Testis (tissue), 3 donors: Measurements from ENCODE around the gene BHLHE40. TPM values are rescaled to one million over a fixed set of nuclear protein-coding genes. Genes with fewer than 3 reads are reported as not detected.

Experiments
- DNase-seq: peaks from one replicate; pipeline ENCODE4 v3.0.0-alpha.2; 2019
- H3K27ac ChIP-seq, 2 donors: fragments of 200-600 bp; sonication (generic); one replicate each; pipeline ENCODE4 v1.5.1; 2019
- H3K27me3 ChIP-seq: fragments of 200-600 bp; sonication (generic); one replicate; pipeline ENCODE4 v1.5.1; 2019
- H3K36me3 ChIP-seq: fragments of 200-600 bp; sonication (generic); one replicate; pipeline ENCODE4 v1.5.1; 2017; ENCODE audit warnings: low read depth; ENCODE audit errors: missing control alignments
- H3K4me1 ChIP-seq: fragments of 200-600 bp; sonication (generic); one replicate; pipeline ENCODE4 v1.5.1; 2019
- H3K4me3 ChIP-seq, 2 donors: fragments of 200-600 bp; sonication (generic); one replicate each; pipeline ENCODE4 v1.5.1; 2017 to 2019
- H3K9me3 ChIP-seq: fragments of 200-600 bp; sonication (generic); one replicate; pipeline ENCODE4 v1.5.1; 2017
- POLR2A ChIP-seq: fragments of 450-650 bp; IDR thresholded peaks from one replicate; pipeline ENCODE4 v1.6.1; 2017; ENCODE audit warnings: antibody characterized with exemption, mild to moderate bottlenecking, moderate library complexity
- WGBS, 2 donors: methylation state at CpG; one replicate each; pipeline ENCODE4 v1.1.5; 2018; 5-methylcytosine and 5-hydroxymethylcytosine counted together
- intact Hi-C: fragments of 100-400 bp; cut with DNase I; formaldehyde crosslinking; loops from one replicate; pipeline ENCODE4 v1.15.1; 2023; ENCODE audit warnings: low total_unique reads
- polyA plus RNA-seq: library from polyadenylated mRNA; stranded (reverse); fragments of 350-450 nt; fragmentation: Illumina TruSeq; extraction: RNeasy Lipid Tissue Mini Kit (QIAGEN cat#74804); gene quantifications from one replicate; pipeline ENCODE4 v1.2.3, GENCODE V29; 2014; ENCODE audit warnings: low read depth, low replicate concordance; ENCODE audit not compliant: insufficient read depth
- total RNA-seq, 2 donors: library from RNA; depleted of rRNA; stranded (reverse); fragments of >200 nt; gene quantifications; one replicate each; pipeline ENCODE4 v1.2.3, GENCODE V29; 2016
- TF ChIP-seq, protein P1 (sequence below), 3 experiments: fragments of 450-650 bp in 2 of 3; fragments of 200-600 bp in 1 of 3; sonication (generic) in 1 of 3; IDR thresholded peaks; one replicate each; pipeline ENCODE4 v1.5.1; 2016 to 2019; ENCODE audit warnings: antibody characterized with exemption in 3 of 3, mild to moderate bottlenecking in 2 of 3, moderate library complexity in 1 of 3

Gene BHLHE40
- total and polyA plus RNA-seq, 3 donors from 2014 or later, result 26.2 to 40.6 (median 28.7) TPM

DNA sequence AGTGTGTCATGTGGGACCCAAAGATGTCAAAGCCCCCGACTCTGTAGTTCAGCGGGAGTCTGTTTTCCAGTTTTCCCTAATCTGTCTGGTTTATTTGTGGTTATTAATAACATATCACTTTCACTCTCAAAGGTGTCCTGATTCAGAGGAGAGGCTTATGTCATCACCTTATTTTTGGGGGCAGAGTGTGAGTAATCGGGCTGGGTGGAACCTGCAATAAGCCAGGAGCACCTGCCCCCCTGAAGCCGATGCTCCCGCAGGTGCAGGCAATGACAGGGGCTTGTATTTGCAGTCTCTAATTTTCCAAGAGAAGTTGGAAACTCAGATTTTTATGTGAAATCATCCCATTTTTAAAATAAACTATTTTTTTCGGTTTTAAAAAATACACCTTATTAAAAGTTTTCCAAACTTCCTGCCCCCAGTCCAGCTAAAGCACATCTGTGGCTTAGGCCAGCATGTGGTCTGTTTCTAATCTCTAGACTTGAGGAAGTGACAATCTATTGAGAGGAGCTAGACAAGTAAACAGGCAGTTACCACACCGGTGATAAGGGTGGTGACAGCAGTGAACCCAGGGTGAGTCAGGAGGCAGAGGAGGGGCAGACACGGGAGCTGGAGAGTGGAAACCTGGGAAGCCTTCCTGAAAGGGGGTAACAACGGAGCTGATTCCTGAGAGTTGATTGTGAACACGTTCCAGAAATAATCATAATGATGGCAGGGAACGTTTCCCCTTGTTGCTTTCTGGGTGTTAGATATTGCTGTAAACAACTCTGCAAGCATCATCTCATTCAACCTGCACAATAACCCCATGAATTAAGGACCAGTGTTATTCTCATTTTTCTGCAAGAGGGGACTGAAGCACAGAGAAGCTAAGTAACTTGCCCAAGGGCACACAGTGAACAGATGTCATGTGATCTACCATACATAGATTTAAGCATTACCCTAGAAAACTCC is 37.2 kb downstream of the BHLHE40 start:
- 79 to 85% methylated on average over 11 of the region's 11 CpGs for WGBS, 2 donors
- no peaks in the 10 kb centered on the region for H3K27me3 ChIP-seq
- H3K27ac ChIP-seq, result no peak overlapping the region
- H3K4me3 ChIP-seq, result no peak overlapping the region
- H3K4me1 ChIP-seq, result peaks cover 5% of the 10 kb centered on the region
- H3K36me3 ChIP-seq, result no peaks in the 10 kb centered on the region
- intact Hi-C loops, result no loop called here
- DNase-seq, result no peak
- no peaks in the 10 kb centered on the region for H3K9me3 ChIP-seq
- TF ChIP-seq, protein P1, sequence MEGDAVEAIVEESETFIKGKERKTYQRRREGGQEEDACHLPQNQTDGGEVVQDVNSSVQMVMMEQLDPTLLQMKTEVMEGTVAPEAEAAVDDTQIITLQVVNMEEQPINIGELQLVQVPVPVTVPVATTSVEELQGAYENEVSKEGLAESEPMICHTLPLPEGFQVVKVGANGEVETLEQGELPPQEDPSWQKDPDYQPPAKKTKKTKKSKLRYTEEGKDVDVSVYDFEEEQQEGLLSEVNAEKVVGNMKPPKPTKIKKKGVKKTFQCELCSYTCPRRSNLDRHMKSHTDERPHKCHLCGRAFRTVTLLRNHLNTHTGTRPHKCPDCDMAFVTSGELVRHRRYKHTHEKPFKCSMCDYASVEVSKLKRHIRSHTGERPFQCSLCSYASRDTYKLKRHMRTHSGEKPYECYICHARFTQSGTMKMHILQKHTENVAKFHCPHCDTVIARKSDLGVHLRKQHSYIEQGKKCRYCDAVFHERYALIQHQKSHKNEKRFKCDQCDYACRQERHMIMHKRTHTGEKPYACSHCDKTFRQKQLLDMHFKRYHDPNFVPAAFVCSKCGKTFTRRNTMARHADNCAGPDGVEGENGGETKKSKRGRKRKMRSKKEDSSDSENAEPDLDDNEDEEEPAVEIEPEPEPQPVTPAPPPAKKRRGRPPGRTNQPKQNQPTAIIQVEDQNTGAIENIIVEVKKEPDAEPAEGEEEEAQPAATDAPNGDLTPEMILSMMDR (IDR thresholded peaks at IDR 0.05), result no peak
- TF ChIP-seq POLR2A, result no peak

DNA sequence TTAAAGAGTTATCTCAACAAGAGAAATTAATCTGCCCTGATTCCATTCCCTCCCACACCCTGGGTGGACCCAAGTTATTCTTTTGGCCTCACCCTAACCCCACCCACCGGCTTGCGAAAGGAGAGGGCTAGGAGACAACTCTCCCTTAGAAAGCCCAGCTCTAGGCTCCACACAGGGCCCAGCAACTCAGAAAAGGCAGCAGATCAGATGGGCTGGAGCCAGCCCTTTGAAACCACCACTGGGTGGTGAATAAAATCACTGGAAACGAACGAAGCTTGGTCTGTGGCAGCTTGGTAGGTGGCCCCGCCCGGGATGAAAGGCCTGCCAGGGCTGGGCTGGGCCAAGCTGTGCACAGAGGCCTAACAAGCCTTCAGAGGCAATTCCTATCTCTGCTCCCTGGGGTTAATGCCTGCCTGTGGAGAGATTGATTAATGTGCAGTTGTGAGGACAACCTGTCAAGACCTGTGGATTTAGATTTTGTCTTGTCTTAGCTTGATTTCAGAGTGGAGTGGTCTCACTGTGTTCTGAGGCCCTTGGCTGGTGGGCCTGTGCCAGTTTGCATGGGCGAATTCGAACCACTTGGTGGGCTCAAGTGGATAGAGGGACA is 38.8 kb downstream of the BHLHE40 start:
- peaks cover 5% of the 10 kb centered on the region for H3K4me1 ChIP-seq
- DNase-seq, result no peak
- WGBS, 2 donors, result 72 to 81% methylated on average over 8 of the region's 8 CpGs
- no peaks in the 10 kb centered on the region for H3K27me3 ChIP-seq
- H3K4me3 ChIP-seq, result no peak overlapping the region
- intact Hi-C loops, result no loop called here
- H3K9me3 ChIP-seq, result no peaks in the 10 kb centered on the region
- no peaks in the 10 kb centered on the region for H3K36me3 ChIP-seq
- peak overlapping the region in 1 of 2 donors; percentile 10 for H3K27ac ChIP-seq
- no peak for TF ChIP-seq POLR2A
- TF ChIP-seq, protein P1 (IDR thresholded peaks at IDR 0.05), result no peak

DNA sequence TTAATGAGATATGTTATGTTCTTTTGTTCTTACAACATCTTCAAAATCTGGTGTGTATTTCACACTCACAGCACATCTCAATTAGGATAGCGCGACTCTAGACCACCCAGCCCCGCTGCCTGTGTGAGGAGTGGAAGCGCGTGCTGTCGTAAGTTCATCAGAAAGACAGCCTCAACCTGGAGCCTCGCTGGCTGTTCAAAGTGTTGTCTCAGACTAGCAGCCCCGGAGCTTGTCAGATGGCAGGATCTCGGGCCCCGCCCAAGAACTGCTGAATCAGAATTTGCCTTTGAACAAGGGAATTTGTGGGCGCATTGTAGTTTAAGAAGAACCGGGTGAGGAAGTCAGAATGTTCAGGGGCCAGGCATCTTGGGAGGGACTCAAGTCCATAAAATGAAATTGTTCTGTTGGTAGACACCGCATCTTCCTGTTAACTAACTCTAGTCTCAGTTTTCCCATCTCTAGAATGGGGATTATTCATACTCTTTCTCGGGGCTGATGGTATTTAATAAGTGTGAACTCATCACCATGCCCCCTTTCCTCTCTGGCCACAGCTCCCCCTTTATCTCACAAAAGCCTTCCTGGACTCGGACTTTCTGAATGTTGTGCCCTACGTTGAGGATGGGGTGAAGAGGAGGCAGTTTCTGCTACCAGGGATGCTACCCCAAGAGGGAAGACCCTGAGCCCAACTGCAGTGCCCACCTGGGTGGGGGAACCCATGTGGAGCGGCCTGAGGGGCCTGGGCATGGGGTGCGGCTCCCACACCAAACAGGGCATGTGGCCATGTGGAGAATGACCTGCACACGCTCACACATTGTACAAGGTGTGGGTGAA is 40.4 kb downstream of the BHLHE40 start:
- intact Hi-C loops, result no loop called here
- Histone ChIP-seq H3K9me3 (no peaks in the 10 kb centered on the region), H3K36me3 (no peaks in the 10 kb centered on the region), H3K4me1 (peaks cover 2% of the 10 kb centered on the region), H3K27ac (no peak overlapping the region), H3K4me3 (no peak overlapping the region), H3K27me3 (no peaks in the 10 kb centered on the region)
- DNase-seq, result no peak
- 86 to 88% methylated on average over 19 of the region's 19 CpGs for WGBS, 2 donors
- TF ChIP-seq, protein P1 (IDR thresholded peaks at IDR 0.05), result no peak
- no peak for TF ChIP-seq POLR2A

DNA sequence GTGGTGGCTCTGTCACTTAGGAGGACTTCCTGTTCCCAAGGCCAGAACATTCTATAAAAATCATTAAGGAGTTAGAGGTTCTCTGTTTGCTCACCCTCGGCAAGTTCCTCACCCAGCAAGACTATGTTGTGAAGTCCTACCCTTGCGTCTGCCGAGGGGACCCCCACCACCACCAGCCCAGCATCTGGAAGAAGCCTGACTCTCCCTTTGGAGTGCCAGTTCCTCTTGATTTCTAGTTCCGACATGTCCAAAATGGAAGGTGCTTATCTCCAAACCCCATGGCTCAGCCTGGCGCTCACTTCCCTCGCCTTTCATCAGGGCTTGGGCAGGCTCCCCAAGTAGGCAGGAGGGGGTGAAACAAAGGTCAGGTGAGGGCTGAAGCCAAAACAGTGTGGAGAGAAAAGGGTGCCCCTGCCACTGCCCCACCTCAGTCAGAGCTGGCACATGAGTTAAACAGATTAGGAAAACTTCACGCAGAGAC is 41.0 kb downstream of the BHLHE40 start:
- Histone ChIP-seq H3K27me3 (no peaks in the 10 kb centered on the region), H3K4me1 (peaks cover 2% of the 10 kb centered on the region), H3K9me3 (no peaks in the 10 kb centered on the region), H3K4me3 (no peak overlapping the region), H3K36me3 (no peaks in the 10 kb centered on the region), H3K27ac (no peak overlapping the region)
- intact Hi-C loops, result no loop called here
- no peak for DNase-seq
- 70 to 89% methylated on average over 4 to 7 of the region's 7 CpGs for WGBS, 2 donors
- TF ChIP-seq, protein P1 (IDR thresholded peaks at IDR 0.05), result no peak
- TF ChIP-seq POLR2A, result no peak
